ENCODE measurements around the gene C21orf91.

Gene C21orf91

DNA sequence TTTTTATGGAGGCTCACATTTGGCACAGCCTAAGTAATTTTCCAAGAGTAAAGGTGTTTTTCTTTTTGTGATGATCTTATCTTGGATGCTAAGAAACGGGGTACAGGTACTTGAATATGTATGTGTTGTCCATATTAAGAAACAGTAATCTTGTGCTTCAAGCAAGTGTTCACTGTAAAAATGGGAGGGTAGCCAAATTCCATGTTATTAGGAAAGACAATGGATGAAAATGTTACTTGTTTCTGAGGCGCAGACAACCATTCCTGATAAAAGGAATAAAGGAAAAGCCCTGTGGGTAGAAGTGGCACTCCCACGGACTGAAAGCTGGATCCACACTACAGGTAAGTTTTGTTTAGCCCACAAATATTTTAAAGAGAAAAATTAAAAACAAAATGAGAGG, 15.6 kb downstream of the C21orf91 start:
- H3K4me3 ChIP-seq (ENCODE audit: low read depth, low read length): no peak overlapping the region
- no peak for TF ChIP-seq MAX (IDR thresholded peaks at IDR 0.05; ENCODE audit: low read depth, low read length)
- TF ChIP-seq, protein P1, sequence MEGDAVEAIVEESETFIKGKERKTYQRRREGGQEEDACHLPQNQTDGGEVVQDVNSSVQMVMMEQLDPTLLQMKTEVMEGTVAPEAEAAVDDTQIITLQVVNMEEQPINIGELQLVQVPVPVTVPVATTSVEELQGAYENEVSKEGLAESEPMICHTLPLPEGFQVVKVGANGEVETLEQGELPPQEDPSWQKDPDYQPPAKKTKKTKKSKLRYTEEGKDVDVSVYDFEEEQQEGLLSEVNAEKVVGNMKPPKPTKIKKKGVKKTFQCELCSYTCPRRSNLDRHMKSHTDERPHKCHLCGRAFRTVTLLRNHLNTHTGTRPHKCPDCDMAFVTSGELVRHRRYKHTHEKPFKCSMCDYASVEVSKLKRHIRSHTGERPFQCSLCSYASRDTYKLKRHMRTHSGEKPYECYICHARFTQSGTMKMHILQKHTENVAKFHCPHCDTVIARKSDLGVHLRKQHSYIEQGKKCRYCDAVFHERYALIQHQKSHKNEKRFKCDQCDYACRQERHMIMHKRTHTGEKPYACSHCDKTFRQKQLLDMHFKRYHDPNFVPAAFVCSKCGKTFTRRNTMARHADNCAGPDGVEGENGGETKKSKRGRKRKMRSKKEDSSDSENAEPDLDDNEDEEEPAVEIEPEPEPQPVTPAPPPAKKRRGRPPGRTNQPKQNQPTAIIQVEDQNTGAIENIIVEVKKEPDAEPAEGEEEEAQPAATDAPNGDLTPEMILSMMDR (IDR thresholded peaks at IDR 0.05; ENCODE audit: low read depth, low read length): no peak
- TF ChIP-seq POLR2A (IDR thresholded peaks at IDR 0.05; ENCODE audit: extremely low read depth, insufficient read length): no peak
- TF ChIP-seq MYC (IDR thresholded peaks at IDR 0.05; ENCODE audit: low read depth, low read length): no peak
- DNase-seq (ENCODE audit: low read depth): no peak

DNA sequence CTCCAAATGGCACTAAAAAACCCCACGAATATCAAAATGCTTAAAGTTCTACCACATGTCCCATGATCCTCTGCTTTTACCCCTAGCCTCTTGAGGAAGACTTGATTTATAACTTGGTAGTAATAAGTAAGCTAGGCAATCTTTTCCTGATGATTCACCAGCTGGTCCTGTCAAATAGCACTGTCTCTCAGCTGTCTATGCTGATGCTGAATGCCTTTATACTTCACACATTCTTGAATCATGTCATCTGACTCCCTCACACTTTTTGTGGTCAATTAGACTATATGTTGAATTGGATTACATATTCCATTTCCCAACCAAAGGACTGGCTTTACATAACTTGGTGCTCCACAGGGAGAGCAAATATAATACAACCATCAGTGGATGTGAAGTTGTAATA, 16.6 kb downstream of the C21orf91 start:
- DNase-seq (ENCODE audit: low read depth): no peak
- no peak for TF ChIP-seq MAX (IDR thresholded peaks at IDR 0.05; ENCODE audit: low read depth, low read length)
- TF ChIP-seq, protein P1 (IDR thresholded peaks at IDR 0.05; ENCODE audit: low read depth, low read length): no peak
- no peak for TF ChIP-seq POLR2A (IDR thresholded peaks at IDR 0.05; ENCODE audit: extremely low read depth, insufficient read length)
- no peak for TF ChIP-seq MYC (IDR thresholded peaks at IDR 0.05; ENCODE audit: low read depth, low read length)
- H3K4me3 ChIP-seq (ENCODE audit: low read depth, low read length): no peak overlapping the region

- TF ChIP-seq POLR2A (IDR thresholded peaks at IDR 0.05; ENCODE audit: extremely low read depth, insufficient read length): no peak
- TF ChIP-seq MAX (IDR thresholded peaks at IDR 0.05; ENCODE audit: low read depth, low read length): no peak
- no peak for TF ChIP-seq MYC (IDR thresholded peaks at IDR 0.05; ENCODE audit: low read depth, low read length)
- TF ChIP-seq, protein P1 (IDR thresholded peaks at IDR 0.05; ENCODE audit: low read depth, low read length): no peak
- DNase-seq (ENCODE audit: low read depth): no peak
- no peak overlapping the region for H3K4me3 ChIP-seq (ENCODE audit: low read depth, low read length)
Observed at GRCh38 chr21:17799414-17800164, 19.6 kb downstream of the C21orf91 start.

DNA sequence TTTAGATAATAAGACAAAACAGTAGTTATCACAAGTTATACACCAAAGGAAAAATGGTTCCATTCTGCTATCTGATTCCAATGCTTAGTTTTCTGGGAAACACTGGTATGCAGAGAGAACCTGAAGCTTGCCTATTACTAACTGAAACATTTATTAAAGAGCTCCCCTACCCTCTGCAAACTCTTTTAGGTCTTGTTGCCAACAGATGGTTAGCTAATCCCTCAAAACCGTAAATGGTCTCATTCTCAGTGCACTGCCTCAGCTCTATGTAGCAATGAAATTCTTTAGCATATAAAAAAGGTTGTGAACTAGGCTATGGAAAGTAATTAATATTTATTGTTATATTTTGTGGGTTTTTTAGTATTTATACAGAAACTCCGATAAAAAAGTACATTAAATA, 20.4 kb downstream of the C21orf91 start:
- DNase-seq (ENCODE audit: low read depth): no peak
- H3K4me3 ChIP-seq (ENCODE audit: low read depth, low read length): no peak overlapping the region
- TF ChIP-seq MYC (IDR thresholded peaks at IDR 0.05; ENCODE audit: low read depth, low read length) (no peak), MAX (IDR thresholded peaks at IDR 0.05; ENCODE audit: low read depth, low read length) (no peak)

DNA sequence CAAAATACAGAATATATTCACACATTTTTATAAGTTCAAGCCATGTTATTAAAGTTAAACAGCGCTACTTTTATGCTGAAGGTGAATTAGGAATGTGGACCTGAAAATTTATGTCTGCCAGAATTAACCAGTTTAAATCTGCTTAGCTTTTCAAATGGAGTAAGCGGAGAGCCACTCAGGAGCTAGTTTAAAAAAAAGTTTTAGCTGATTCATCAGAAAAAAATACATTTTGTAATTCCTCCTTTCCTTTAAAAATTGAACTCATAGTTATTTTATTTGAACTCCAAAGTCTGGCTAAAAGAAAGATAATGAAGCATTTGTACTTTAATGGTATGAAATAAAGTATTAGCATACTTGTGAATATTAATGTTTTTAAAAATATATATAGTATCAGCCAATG, 21.2 kb downstream of the C21orf91 start:
- no peak for DNase-seq (ENCODE audit: low read depth)
- no peak for TF ChIP-seq POLR2A (IDR thresholded peaks at IDR 0.05; ENCODE audit: extremely low read depth, insufficient read length)
- no peak for TF ChIP-seq MAX (IDR thresholded peaks at IDR 0.05; ENCODE audit: low read depth, low read length)
- H3K4me3 ChIP-seq (ENCODE audit: low read depth, low read length): no peak overlapping the region

DNA sequence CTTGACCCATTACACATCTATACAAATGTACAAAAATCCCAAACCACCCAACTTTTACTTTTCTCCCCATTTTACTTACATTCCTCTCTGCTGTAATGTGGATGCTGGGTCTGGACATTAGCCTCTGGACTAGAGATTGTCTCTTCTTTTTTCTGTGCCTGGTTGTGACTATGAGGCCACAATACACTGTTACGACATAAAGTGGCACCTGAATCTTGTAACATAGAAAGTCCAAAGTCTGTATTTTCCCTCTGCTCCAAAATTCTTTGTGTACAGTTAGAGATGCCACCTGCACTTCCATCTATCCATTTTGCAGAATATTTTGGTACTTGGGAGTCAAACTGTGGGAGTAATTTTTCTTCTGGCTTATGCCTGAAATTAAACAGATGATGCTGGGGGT, 22.7 kb downstream of the C21orf91 start:
- no peak overlapping the region for H3K4me3 ChIP-seq (ENCODE audit: low read depth, low read length)
- TF ChIP-seq POLR2A (IDR thresholded peaks at IDR 0.05; ENCODE audit: extremely low read depth, insufficient read length): no peak
- TF ChIP-seq MYC (IDR thresholded peaks at IDR 0.05; ENCODE audit: low read depth, low read length): no peak
- TF ChIP-seq, protein P1 (IDR thresholded peaks at IDR 0.05; ENCODE audit: low read depth, low read length): no peak
- TF ChIP-seq MAX (IDR thresholded peaks at IDR 0.05; ENCODE audit: low read depth, low read length): no peak
- no peak for DNase-seq (ENCODE audit: low read depth)
